GM13976 (cell line): ENCODE measurements around the gene MAGI3.

ENCODE experiments used
- DNase-seq: peaks from one replicate; pipeline ENCODE4 v3.0.0; 2012; ENCODE audit warnings: low spot score
- CTCF ChIP-seq: IDR thresholded peaks from 2 replicates; pipeline ENCODE4 v1.5.1; 2012; ENCODE audit warnings: borderline replicate concordance, mild to moderate bottlenecking; ENCODE audit not compliant: insufficient read depth; ENCODE audit errors: extremely low read depth, missing control alignments, control extremely low read depth
- in situ Hi-C: fragments of 300-500 bp; cut with MboI; formaldehyde crosslinking; loops from one replicate; pipeline ENCODE4 v1.12.0; 2022; ENCODE audit warnings: low sequenced_read_pairs, mixed read lengths, inconsistent platforms; ENCODE audit not compliant: unreplicated experiment

Gene MAGI3

DNA sequence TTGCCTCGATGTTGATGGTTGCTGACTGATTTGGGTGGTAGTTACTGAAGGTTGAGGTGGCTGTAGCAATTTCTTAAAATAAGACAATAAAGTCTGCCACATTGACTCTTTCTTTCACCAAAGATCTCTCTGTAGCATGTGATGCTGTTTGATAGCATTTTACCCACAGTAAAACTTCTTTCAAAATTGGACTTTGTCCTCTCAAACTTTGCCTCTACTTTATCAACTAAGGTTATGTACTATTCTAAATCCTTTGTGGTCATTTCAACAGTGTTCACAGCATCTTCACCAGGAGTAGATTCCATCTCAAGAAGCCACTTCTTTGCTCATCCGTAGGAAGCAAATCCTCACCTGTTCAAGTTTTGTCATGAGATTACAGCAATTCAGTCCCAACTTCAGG is 275.8 kb downstream of the MAGI3 start:
- TF ChIP-seq CTCF: no peak
- no peak for DNase-seq
- in situ Hi-C loops: loop anchor here (5.0 kb wide), 1 partner anchor 524 kb away; no protein-coding TSS in a partner anchor

DNA sequence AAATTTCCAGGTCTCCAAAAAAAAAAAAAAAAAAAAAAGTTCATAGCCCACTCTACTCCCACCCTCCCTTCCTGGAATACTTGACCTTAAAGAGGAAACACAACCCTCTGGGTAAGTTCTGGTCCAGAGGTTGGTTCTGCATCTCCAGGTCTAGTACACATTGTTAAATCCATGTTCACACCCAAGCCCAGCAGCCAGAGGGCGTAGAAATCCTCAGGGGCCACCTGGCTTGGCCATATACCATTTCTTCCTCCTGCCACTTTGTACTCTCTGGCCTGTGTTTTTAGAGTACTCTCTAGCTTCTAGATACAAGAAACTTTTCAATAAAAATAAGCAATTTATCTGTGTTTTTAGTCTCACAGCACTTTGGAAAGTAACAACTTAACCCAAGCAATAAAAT is 279.7 kb downstream of the MAGI3 start:
- in situ Hi-C loops: loop anchor here (5.0 kb wide), 1 partner anchor 528 kb away; no protein-coding TSS in a partner anchor
- no peak for TF ChIP-seq CTCF
- no peak for DNase-seq

DNA sequence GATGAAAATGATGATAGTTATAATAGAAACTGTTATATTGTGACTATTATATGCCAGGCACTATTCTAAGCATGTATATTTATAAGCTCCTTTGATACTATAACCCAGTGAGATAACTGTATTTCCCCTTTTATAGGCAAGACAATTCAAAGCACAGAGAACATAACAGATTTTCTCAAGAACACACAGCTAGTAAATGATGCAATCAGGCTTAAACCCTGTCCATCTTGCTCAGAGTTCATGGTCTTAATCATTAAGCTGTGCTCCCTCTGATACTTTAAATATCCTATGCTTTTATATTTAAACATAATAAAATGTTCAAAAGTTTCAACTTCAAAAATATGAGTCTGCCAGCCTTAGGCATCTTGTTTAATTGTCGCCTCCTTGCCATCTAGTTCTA is 280.3 kb downstream of the MAGI3 start:
- DNase-seq: no peak
- in situ Hi-C loops: no loop called here
- no peak for TF ChIP-seq CTCF

DNA sequence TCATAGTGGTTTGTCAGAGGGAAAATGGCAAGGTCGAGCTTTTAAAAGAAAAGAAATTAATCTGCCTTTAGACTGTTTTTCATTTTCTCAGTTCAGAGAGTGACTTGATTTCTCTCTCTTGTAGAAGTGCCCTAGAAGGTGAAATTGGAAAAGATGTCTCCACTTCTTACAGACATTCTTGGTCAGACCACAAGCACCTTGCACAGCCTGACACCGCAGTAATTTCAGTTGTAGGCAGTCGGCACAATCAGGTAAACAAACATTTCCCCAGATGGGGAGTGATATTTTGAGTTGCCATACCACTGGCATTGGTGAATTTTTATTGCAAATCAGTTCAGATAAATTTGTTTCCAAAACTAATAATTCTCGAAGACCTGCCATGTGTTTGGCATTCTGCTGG is 282.2 kb downstream of the MAGI3 start:
- in situ Hi-C loops: no loop called here
- DNase-seq: no peak
- TF ChIP-seq CTCF: no peak

DNA sequence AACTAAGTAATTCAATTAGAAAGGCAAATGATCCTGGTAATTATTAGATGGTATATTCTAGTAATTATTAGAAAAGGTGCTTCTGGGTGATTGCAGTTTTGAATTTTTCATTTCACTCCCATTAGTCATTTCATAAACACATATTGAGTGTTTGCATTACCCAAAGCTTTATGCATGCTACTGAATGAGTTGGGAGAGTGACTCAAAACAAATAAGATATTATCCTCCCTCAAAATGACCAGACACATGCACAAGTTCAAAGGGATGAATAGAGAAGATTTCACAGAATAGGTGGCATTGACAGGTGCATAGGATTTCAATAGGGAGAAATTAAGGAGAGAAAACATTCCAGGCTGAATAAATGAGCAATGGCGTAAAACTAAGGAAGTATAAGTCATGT is 284.3 kb downstream of the MAGI3 start:
- DNase-seq: no peak
- no peak for TF ChIP-seq CTCF
- in situ Hi-C loops: no loop called here

DNA sequence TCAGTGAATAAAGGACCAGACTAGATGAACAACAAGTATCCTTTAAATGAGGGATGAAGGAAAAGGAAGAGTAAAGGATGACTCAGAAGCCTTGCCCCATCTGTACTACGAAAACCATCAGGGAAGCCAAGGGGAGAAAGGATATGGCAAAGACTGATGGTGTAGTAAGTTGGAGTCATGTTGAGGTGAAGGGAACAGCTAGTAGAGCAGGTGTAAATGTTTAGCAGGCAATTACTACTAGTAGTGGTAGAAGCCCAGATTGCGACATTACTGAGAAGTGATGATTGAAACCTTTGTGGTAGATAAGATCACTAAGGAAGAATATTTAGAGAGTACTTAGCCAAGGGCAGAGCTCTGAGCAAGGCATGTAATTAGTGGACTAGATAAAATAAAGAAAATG is 285.0 kb downstream of the MAGI3 start:
- in situ Hi-C loops: no loop called here
- DNase-seq: no peak
- TF ChIP-seq CTCF: no peak

DNA sequence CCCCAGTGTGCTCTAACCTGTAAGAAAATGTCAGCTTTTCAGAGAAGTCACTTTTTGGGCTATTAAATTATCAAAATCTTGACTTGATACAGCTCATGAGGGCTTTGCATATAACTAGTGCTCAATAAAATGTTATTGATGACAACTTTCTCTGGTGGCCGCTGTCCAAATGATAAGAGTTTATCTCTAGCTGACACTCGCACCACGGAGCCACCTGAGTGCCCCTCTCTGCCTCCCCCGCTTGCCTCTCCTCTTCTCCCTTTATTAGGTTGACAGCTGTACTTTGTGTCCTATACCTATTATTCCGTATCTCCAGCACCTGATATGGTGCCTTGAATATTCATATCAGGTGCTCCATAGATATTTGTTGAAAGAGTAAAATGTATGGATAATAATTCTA is 286.2 kb downstream of the MAGI3 start:
- in situ Hi-C loops: no loop called here
- no peak for DNase-seq
- no peak for TF ChIP-seq CTCF
